RWPE1 (cell line): Measurements from ENCODE around the gene MYO16.

Experiments used
- CTCF ChIA-PET: fragments of 350-600 bp; sonication (Branson Sonifier 250); formaldehyde crosslinking; extraction: SDS; loops from one replicate; lab custom pipeline; 2021; lab: Yijun Ruan, JAX
- POLR2A ChIA-PET: fragments of 400-600 bp; formaldehyde crosslinking; extraction: SDS; loops from one replicate; lab custom pipeline; 2020; ENCODE audit warnings: antibody characterized with exemption; ENCODE audit not compliant: low non-redundant PET; lab: Yijun Ruan, JAX
- DNase-seq: peaks from one replicate; pipeline ENCODE4 v3.0.0; 2012; ENCODE audit warnings: low spot score
- H3K27ac ChIP-seq: fragments of 450-650 bp; 2 replicates; pipeline ENCODE4 v1.5.1; 2017
- TF ChIP-seq, protein P1 (sequence below): fragments of 450-650 bp; conservative IDR thresholded peaks from 2 replicates; pipeline ENCODE4 v1.5.1; 2017; ENCODE audit warnings: low read depth, mild to moderate bottlenecking

MYO16 gene

GRCh38 chr13:109228211-109228610 is 598.8 kb downstream of the MYO16 start:
- ChIA-PET CTCF (interaction anchor here (0.6 kb wide), 1 partner anchor 381 kb away, joined by 4 read pairs; no protein-coding TSS in a partner anchor), POLR2A (no interaction called here)
- no peak overlapping the region for H3K27ac ChIP-seq
- TF ChIP-seq, protein P1, sequence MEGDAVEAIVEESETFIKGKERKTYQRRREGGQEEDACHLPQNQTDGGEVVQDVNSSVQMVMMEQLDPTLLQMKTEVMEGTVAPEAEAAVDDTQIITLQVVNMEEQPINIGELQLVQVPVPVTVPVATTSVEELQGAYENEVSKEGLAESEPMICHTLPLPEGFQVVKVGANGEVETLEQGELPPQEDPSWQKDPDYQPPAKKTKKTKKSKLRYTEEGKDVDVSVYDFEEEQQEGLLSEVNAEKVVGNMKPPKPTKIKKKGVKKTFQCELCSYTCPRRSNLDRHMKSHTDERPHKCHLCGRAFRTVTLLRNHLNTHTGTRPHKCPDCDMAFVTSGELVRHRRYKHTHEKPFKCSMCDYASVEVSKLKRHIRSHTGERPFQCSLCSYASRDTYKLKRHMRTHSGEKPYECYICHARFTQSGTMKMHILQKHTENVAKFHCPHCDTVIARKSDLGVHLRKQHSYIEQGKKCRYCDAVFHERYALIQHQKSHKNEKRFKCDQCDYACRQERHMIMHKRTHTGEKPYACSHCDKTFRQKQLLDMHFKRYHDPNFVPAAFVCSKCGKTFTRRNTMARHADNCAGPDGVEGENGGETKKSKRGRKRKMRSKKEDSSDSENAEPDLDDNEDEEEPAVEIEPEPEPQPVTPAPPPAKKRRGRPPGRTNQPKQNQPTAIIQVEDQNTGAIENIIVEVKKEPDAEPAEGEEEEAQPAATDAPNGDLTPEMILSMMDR: no peak
- DNase-seq: no peak

GRCh38 chr13:109231888-109232287 is 602.5 kb downstream of the MYO16 start:
- H3K27ac ChIP-seq: no peak overlapping the region
- TF ChIP-seq, protein P1: no peak
- DNase-seq: no peak
- ChIA-PET POLR2A (no interaction called here), CTCF (no interaction called here)

DNA sequence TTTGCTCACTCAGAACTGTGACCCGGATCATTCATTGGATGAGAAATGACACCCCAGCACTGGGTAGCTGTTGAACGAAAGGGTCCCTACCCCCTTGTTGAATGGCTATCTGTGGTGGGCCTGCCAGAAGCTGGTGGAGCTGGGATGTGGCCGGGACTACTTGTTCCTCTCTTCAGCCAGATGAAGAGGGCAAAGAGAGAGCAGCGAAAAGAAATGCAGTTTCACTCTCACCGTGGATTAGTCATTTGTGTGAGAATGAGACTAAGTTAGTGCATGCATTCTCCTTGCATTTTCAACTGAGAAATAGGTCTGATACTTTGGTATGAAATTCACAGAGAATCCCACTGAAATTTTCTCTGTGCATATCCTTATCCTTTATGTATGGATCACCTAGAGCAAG is 603.9 kb downstream of the MYO16 start:
- CTCF ChIA-PET: no interaction called here
- TF ChIP-seq, protein P1: no peak
- no peak for DNase-seq
- POLR2A ChIA-PET: no interaction called here
- no peak overlapping the region for H3K27ac ChIP-seq

DNA sequence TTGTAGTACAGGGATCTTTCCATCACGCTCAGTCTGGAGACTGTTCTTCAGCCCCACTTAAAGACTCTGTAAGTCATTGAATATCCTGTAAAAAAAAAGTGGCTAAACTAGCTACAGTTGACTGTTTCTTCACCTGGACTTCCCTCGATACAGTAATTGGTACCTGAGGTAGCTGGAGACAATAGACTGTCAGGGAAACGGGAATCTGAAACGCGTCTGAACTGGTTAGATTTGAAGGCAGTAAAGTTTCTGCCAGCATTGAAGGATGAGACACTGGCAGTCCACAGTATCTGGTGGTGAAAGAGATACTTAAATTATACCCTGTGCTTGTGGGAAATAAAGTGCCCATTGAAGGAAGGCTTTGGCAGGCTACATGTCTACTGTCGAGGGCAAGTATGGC is 606.5 kb downstream of the MYO16 start:
- H3K27ac ChIP-seq: no peak overlapping the region
- ChIA-PET CTCF (interaction anchor here (0.6 to 0.7 kb wide), 4 partner anchors 36 to 101 kb away, joined by 3 to 4 read pairs (median 4); no protein-coding TSS in a partner anchor), POLR2A (no interaction called here)
- DNase-seq: no peak
- TF ChIP-seq, protein P1: no peak

DNA sequence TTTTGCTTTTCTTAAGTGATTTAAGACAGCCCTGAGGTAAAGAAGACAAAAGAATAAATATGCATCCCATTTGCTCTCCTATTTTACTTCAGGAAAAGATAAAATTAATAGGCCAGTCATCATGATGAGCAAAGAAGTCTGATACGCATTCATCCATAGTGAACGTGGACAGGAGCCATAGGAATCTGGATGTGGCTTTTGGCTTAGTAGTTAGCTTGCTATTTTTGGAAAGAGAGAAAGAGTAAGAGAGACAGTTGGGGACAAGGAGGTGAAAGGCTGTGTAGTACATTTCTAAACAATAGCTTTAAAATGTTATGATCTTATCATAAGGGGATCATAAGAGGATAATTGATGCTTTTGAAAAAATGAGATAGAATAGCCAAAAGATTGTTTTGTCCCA is 611.7 kb downstream of the MYO16 start:
- ChIA-PET CTCF (no interaction called here), POLR2A (no interaction called here)
- TF ChIP-seq, protein P1: no peak
- H3K27ac ChIP-seq: no peak overlapping the region
- DNase-seq: no peak

GRCh38 chr13:109243311-109243951 is 614.0 kb downstream of the MYO16 start:
- POLR2A ChIA-PET: no interaction called here
- CTCF ChIA-PET: interaction anchor here (0.7 kb wide), 1 partner anchor 302 kb away, joined by 3 read pairs; no protein-coding TSS in a partner anchor

More at GRCh38 chr13:109243311-109243951, 614.0 kb downstream of the MYO16 start:
- peak overlapping the region; percentile 39; the same call in 1 of the 2 replicates for H3K27ac ChIP-seq
- DNase-seq: peak; percentile 80
- TF ChIP-seq, protein P1: no peak
